Measurements from ENCODE around the gene MCMBP. TPM values are rescaled to one million over a fixed set of nuclear protein-coding genes. Genes with fewer than 3 reads are reported as not detected.
"Not testable (repeated sequence)": the region's sequence is repeated elsewhere in the genome, so short reads cannot be mapped to it uniquely, and the experiment has no call there.

MCMBP gene
- total and polyA plus RNA-seq, 3 donors from 2014 or later = 42.3 to 47.9 (median 47.4) TPM

- 77 to 91% methylated on average over 6 of the region's 6 CpGs for WGBS, 2 donors
- Histone ChIP-seq H3K36me3 (ENCODE audit: low read depth, missing control alignments) (no peaks in the 10 kb centered on the region), H3K27ac (no peak overlapping the region), H3K4me1 (no peaks in the 10 kb centered on the region), H3K27me3 (no peaks in the 10 kb centered on the region), H3K4me3 (no peak overlapping the region), H3K9me3 (no peaks in the 10 kb centered on the region)
- DNase-seq = no peak
- intact Hi-C loops (cut with DNase I; ENCODE audit: low total_unique reads) = no loop called here
- TF ChIP-seq POLR2A (IDR thresholded peaks at IDR 0.05) = no peak
Observed at GRCh38 chr10:119796039-119796438, 76.6 kb downstream of the MCMBP start.

GRCh38 chr10:119795101-119795500 lies 77.5 kb downstream of the MCMBP start:
- H3K27ac ChIP-seq; intact Hi-C loops (cut with DNase I; ENCODE audit: low total_unique reads); H3K4me3 ChIP-seq; H3K4me1 ChIP-seq; H3K27me3 ChIP-seq; H3K36me3 ChIP-seq (ENCODE audit: low read depth, missing control alignments); H3K9me3 ChIP-seq; DNase-seq: not testable (repeated sequence)
- WGBS, 2 donors = 89 to 93% methylated on average over 3 to 16 of the region's 32 CpGs

GRCh38 chr10:119786117-119786769 lies 86.4 kb downstream of the MCMBP start:
- TF ChIP-seq, protein P1, sequence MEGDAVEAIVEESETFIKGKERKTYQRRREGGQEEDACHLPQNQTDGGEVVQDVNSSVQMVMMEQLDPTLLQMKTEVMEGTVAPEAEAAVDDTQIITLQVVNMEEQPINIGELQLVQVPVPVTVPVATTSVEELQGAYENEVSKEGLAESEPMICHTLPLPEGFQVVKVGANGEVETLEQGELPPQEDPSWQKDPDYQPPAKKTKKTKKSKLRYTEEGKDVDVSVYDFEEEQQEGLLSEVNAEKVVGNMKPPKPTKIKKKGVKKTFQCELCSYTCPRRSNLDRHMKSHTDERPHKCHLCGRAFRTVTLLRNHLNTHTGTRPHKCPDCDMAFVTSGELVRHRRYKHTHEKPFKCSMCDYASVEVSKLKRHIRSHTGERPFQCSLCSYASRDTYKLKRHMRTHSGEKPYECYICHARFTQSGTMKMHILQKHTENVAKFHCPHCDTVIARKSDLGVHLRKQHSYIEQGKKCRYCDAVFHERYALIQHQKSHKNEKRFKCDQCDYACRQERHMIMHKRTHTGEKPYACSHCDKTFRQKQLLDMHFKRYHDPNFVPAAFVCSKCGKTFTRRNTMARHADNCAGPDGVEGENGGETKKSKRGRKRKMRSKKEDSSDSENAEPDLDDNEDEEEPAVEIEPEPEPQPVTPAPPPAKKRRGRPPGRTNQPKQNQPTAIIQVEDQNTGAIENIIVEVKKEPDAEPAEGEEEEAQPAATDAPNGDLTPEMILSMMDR (IDR thresholded peaks at IDR 0.05) = no peak
- TF ChIP-seq POLR2A (IDR thresholded peaks at IDR 0.05) = no peak
- H3K4me1 ChIP-seq = no peaks in the 10 kb centered on the region
- DNase-seq = no peak
- no peak overlapping the region for H3K4me3 ChIP-seq
- H3K27ac ChIP-seq = no peak overlapping the region
- intact Hi-C loops (cut with DNase I; ENCODE audit: low total_unique reads) = no loop called here
- no peaks in the 10 kb centered on the region for H3K9me3 ChIP-seq
- no peaks in the 10 kb centered on the region for H3K36me3 ChIP-seq (ENCODE audit: low read depth, missing control alignments)
- 78 to 83% methylated on average over 5 of the region's 5 CpGs for WGBS, 2 donors
- no peaks in the 10 kb centered on the region for H3K27me3 ChIP-seq

DNA sequence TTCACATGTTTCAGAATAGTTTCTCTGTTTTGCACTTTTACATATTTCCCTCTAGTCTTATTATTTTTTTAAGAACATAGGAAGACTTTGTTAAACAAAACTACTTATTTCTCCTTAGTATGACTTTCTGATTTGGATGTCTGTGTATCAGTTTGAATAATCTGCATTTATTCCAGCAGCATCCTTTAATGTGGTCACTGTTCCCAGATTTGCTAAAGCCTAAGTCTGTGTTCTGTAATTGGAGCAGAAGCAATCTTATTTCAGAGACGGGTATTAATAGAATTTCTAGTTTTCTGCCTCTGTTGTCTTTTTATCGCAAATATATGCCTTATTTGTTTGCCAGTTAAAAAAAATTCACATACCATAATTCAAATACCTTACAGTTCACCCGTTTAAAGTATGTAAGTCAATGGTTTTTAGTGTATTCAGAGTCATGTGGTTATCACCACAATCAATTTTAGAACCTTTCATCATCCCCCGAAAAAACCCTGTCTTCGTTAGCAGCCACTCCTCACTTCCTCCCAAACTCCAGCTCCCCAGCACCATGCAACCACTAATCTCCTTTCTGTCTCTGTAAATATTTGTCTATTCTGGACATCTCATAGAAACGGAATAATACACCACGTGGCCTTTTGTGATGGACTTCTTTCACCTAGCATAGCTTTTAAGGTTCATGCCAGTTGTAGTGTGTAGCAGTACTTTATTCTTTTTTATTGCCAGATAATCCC lies 88.1 kb downstream of the MCMBP start:
- H3K27me3 ChIP-seq = no peaks in the 10 kb centered on the region
- no peaks in the 10 kb centered on the region for H3K4me1 ChIP-seq
- no peak overlapping the region for H3K27ac ChIP-seq
- intact Hi-C loops (cut with DNase I; ENCODE audit: low total_unique reads) = no loop called here
- H3K4me3 ChIP-seq = no peak overlapping the region
- no peak for DNase-seq
- no peaks in the 10 kb centered on the region for H3K36me3 ChIP-seq (ENCODE audit: low read depth, missing control alignments)
- no peak for TF ChIP-seq POLR2A (IDR thresholded peaks at IDR 0.05)
- TF ChIP-seq, protein P1 (IDR thresholded peaks at IDR 0.05) = no peak
- H3K9me3 ChIP-seq = no peaks in the 10 kb centered on the region
- WGBS, 2 donors = 84 to 85% methylated on average over 7 of the region's 7 CpGs

GRCh38 chr10:119783665-119784027 lies 89.0 kb downstream of the MCMBP start:
- 74 to 75% methylated on average over 7 of the region's 7 CpGs for whole genome bisulfite sequencing, 2 donors
- intact Hi-C loops (cut with DNase I; ENCODE audit: low total_unique reads) = no loop called here
- DNase-seq = no peak
- Histone ChIP-seq H3K27ac (no peak overlapping the region), H3K4me3 (no peak overlapping the region), H3K4me1 (no peaks in the 10 kb centered on the region), H3K27me3 (no peaks in the 10 kb centered on the region), H3K9me3 (no peaks in the 10 kb centered on the region), H3K36me3 (ENCODE audit: low read depth, missing control alignments) (no peaks in the 10 kb centered on the region)
- TF ChIP-seq, protein P1 (IDR thresholded peaks at IDR 0.05) = no peak
- TF ChIP-seq POLR2A (IDR thresholded peaks at IDR 0.05) = no peak

All from testis (tissue), 3 donors.